Fibroblast of skin of left biceps (primary cell): ENCODE results near the gene HSPB8.
"Not testable (repeated sequence)": the region's sequence is repeated elsewhere in the genome, so short reads cannot be mapped to it uniquely, and the experiment has no call there.

Experiments
- DNase-seq, 2 experiments: peaks; one replicate each; pipeline ENCODE4 v3.0.0-alpha.2; 2013; ENCODE audit warnings: low read depth in 2 of 2

HSPB8 gene

DNA sequence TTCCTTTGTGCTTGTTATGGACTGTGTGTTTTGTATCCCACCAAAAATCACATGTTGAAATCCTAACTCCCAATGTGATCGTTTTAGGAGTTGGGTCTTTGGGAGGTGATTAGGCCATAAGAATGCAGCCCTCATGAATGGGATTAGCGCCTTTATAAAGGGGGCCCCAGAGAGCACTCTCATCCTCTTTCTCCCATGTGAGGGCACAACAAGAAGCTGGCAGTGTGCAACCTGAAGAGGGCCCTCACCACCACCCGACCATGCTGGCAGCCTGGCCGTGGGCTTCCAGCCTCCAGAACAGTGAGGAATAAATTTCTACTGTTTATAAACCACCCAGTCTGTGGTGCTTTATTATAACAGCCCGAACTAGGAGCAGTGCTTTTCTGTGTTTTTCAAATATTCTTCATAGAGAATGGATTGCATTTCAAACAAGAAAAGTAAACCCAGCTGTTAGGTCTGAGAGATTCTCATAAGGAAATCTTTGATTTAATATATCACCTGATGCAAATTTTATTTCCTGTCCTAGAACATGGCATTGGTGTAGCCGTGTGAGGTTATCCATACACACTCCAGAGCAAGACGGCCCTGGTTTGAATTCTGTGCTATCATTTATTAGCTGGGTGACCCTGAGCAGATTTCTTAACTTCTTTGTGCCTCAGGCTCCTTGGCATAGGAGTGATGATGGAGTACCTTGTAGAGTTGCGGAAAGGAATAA, 27.8 kb downstream of the HSPB8 start:
- DNase-seq = no peak

DNA sequence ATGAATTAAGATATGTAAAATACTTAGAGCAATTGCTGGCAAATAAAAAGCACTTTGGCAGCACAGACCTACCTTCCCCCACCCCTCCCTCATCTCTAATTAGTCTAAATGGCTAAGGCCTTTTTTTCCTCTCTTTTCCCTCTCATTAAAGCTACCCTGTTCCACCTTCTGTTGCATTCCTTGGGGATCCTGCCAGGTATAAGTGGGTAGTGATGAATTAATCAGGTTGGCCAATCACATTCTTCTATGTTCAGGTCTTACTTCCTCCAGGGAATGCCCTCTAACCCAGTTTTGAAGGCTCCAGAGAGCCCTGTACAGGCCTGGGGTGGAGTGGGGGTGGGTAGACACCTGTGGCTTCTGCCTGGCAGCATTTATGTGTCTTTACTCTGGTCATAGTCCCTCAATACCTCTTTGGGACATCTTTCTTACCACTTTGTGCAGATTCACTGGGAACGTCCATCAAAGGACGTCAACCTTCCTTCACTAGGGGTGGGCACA, 28.4 kb downstream of the HSPB8 start:
- no peak for DNase-seq

DNA sequence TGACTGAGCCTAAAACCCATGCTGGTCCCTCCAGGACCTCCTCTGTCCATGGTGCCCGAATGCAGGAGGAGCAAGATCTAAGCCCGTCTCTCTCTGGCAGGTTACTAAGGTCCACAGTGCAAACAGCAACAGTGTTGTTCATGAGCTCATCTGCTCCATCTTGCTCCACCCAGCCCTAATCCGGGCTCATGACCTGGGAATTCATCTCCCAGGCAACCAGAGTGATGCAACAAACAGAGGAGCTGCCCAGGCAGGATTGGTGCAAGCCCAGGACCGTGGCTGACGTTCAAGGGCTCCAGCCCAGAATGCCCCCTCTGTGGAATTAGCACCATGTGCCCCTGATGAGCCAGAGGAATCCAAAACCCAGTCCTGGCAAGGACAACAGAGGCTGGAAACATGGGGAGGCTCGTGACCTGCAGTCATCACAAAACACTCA, 29.9 kb downstream of the HSPB8 start:
- no peak for DNase-seq

GRCh38 chr12:119211884-119212283, 33.2 kb downstream of the HSPB8 start:
- DNase-seq = no peak

- no peak for DNase-seq
These were observed 37.4 kb downstream of the HSPB8 start for GRCh38 chr12:119216084-119216483.

DNA sequence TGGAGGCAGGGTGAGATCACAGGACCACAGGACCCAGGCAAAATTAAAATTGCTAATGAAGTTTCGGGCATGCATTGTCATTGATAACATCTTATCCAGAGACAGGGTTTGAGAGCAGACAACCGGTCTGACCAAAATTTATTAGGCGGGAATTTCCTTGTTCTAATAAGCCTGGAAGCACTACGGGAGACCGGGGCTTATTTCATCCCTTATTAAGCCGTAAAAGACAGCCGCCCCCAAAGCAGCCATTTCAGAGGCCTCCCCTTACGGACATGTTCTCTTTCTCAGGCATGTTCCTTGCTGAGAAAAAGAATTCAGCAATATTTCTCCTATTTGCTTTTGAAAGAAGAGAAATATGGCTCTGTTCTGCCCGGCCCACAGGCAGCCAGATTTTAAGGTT, 40.1 kb downstream of the HSPB8 start:
- not testable (repeated sequence) for DNase-seq

DNA sequence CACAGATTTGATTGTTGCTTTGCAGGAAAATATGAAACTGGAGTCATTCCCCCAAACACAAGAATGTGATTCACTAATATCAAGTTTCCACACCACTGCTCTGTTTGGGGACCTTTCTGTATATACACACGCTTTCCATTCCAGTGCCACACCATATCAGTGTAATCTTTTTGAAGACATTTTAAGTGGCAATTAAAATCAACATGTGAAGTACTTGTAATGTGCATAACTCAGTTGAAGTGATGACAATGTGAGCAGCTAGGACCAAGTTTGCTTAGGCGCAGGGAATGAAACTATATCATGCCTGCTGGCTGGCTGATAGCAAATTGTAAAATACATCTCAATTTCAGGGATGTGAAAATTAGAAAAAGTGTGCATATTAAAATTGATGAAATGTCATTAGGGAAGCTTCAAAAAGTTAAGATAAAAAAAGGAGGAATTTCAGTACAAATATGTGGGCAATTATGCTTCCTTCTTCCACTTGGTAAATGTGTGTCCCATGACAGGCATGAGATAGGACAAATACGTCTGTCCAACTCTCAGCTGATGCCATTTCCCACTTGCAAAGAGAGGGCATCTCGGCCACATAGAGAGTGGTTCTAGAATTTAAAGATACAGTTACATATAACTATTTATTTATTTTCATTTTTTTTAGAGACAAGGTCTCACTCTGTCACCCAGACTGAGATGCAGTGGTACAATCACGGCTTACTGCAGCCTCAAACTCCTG, 43.7 kb downstream of the HSPB8 start:
- DNase-seq = no peak

- DNase-seq = no peak
These were observed 46.7 kb downstream of the HSPB8 start for GRCh38 chr12:119225454-119225853.

DNA sequence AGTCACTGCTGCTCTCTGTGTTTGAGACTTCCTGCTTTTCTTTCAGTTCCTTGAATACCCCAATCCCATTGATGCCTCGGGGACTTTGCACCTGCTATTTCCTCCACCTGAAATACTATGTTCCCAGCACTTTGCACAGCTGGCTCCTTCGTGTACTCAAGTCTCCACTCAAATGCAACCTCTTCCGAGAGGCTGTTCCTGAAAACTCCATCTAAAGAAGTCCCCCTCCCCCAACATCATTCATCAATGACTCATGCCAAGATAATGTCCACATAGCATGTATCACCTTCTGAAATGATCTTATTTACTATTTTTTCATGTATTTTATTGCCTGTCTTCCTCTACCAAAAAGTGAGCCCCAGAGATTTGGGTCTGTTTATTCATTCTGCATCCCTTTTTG, 48.6 kb downstream of the HSPB8 start:
- no peak for DNase-seq

DNA sequence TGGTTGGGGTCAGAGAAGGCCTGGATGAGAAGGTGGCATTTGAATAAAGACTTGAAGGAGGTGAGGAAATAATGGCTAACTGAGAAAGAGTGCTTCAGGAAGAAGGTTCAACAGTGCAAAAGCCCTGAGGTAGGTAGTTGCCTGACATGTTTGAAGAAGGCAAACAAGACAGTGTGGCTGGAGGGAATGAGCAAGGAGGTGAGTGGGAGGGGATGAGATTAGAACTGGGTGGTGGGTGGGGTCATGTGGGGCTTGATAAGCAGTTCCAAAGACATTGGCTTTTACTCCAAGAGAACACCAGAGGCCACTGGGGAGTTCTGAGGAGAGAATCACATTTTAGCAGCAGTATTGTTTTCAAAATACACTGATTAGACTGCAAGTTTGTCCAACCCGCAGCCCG, 50.5 kb downstream of the HSPB8 start:
- no peak for DNase-seq

DNA sequence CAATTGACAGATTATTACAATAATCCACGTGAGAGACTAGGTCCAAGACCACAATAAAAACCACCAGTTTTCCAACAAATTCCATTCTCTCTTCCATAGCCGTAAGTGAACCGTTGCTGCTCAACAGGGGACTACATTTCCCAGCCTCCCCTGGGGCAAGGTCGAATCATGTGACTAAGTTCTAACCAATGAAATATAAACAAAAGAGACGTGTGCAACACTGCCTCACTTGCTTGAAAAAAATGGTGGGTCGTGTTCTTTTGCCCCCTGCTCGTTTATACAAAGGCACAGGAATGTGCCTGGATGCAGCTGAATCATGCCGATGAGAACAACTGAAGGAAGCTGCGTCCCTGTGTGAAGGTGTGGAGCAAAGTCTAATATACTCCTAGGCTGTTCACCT, 51.1 kb downstream of the HSPB8 start:
- no peak for DNase-seq

DNA sequence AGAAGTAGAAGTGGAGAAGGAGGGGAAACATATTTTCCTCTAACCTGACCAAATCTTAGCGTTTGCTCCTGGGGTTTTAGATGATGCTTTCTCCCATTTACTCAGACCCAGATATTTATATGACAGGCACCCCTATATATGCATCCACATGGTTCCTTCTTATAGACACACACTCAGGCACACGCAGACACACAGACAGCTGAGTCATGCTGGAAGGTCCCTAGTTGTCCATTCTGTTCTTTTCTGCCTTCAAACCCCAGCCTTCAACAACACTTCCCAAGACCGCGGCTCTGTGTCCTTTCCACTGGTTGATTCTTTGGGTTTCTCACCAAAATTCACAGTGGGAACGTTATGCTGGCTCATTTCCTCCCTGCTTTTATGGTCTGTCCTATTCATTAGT, 52.1 kb downstream of the HSPB8 start:
- no peak for DNase-seq

- DNase-seq = no peak
These were observed 53.0 kb downstream of the HSPB8 start for GRCh38 chr12:119231774-119232173.

DNA sequence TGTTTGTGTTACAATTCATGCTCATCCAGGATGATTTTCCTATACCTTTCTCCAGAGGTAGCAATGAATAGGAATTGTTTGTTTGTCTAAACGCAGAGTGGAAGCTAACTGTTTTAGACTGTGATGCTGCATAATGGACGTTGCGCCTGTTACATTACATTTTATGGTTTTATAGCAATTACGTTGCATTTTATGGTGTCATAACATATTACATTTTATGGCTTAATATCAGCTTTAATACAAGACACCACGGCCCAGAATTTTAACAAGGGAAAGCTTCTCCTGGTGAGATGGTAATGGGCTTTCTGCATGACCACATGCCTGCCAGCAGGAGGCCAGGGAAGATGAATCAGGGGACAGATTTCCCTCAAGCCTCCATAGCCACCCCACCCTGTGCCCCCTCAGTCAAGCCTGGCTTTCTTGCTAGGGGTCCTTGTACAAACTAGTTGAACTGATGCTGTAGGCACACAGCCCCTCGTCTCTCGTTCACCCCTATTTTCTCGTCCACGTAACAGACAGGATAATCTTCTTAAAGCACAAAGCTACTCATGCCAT, 56.5 kb downstream of the HSPB8 start:
- DNase-seq = no peak

GRCh38 chr12:119236372-119236771, 57.6 kb downstream of the HSPB8 start:
- DNase-seq = no peak

DNA sequence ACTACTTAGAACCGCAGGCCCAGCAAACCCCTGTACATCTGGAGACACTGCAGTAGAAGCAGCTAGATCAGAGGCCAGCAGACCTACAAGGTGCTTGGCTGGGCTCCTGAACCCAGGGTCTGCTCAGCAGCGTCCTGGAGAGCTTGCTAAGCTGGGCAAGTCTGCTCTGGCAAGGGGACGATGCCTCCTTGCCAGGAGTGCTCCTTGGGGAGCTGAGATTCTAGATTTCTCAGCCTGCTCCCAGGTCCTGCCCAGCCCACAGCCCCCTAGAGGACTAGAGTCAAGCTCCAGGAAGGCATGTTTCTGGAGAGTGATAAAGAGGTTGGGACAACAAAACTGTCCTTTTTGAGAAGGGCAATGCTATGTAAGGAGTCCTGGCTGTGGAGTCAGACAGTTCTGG, 60.3 kb downstream of the HSPB8 start:
- DNase-seq = no peak

DNA sequence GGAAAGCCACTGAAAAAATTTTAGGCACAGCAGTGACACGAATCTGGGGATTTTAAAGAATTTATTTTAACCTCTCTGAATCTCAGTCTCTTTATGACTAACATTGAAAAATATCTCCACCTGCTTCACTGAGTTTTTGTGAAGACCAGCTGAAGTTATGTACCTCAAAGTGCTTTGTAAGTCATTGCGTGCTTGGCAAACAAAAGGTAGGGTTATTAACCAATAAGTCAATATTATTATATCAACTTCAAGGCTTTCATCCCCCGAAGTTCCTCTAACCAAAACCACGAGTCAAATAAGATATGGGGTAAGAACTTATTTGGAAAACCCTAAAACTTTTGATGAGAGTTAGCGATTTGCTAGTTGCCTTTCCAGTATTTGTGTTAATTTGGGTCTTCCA, 62.3 kb downstream of the HSPB8 start:
- no peak for DNase-seq

DNA sequence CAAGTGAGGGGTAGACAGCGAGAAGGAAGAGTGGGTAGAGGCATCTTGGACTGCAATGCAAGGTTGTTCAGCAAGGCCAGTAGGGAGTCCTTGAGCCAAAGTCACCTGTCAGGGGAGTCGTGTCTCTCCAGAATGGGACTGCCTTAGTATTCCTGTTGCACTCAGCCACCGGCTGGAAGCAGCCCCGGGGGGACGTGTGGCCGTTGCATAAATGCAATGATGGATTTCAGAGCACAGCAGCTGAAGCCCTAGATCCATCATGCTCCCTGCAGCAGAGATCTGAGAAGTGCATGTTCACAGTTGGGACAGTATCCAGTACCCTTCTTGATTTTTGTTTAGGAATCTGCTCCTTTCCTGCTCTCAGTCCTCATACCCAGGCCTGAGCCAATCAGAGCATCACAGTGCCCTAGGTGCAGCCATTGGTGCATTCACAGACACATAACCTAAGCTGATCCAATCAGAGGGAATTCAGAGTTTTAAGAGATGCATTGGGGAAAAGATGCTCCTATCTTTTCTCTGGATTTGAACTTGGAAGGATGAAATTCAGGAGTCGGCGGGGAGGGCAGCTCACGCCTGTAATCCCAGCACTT, 62.9 kb downstream of the HSPB8 start:
- DNase-seq = no peak
